H1 (cell line): Measurements from ENCODE around the gene SPHK1. TPM values are rescaled to one million over a fixed set of nuclear protein-coding genes. Genes with fewer than 3 reads are reported as not detected.

Experiments
- CTCF ChIA-PET: fragments of 300-600 bp; sonication (Branson Sonifier 250); formaldehyde crosslinking; loops from one replicate; lab custom pipeline; 2021; ENCODE audit not compliant: partially characterized antibody; lab: Charles Lee
- POLR2A ChIA-PET: fragments of 300-600 bp; sonication (Branson Sonifier 250); formaldehyde crosslinking; loops from one replicate; lab custom pipeline; 2021; ENCODE audit warnings: inconsistent platforms; ENCODE audit not compliant: partially characterized antibody; lab: Charles Lee
- DNase-seq, 2 experiments: peaks; one replicate each; pipeline versions ENCODE4 v3.0.0 to v3.0.0-alpha.2; 2010 to 2022; ENCODE audit warnings: low spot score in 2 of 2, low read depth in 1 of 2, mixed read lengths in 1 of 2
- FAIRE-seq: peaks from 2 replicates; lab custom pipeline; 2011; peaks lifted over from hg19 to GRCh38; lab: Jason Lieb, UNC
- H2AFZ ChIP-seq: 2 replicates; pipeline ENCODE4 v1.8.1; 2012; ENCODE audit warnings: low read length, inconsistent platforms
- H2AK5ac ChIP-seq: 2 replicates; pipeline ENCODE4 v1.6.1; 2013; ENCODE audit warnings: low read depth, low read length
- H2BK120ac ChIP-seq: replicated peaks from 2 replicates; pipeline ENCODE3; 2013; ENCODE audit warnings: low read depth, low read length, inconsistent platforms
- H2BK12ac ChIP-seq: 2 replicates; pipeline ENCODE4 v1.6.1; 2013; ENCODE audit warnings: low read depth, low read length
- H2BK15ac ChIP-seq: 2 replicates; pipeline ENCODE4 v1.6.1; 2013; ENCODE audit warnings: low read length
- H2BK20ac ChIP-seq: 2 replicates; pipeline ENCODE4 v1.6.1; 2013; ENCODE audit warnings: low read length
- H2BK5ac ChIP-seq: 2 replicates; pipeline ENCODE4 v1.6.1; 2013; ENCODE audit warnings: low read depth, low read length
- H3K14ac ChIP-seq: 2 replicates; pipeline ENCODE4 v1.6.1; 2013; ENCODE audit warnings: inconsistent platforms; ENCODE audit not compliant: insufficient read length
- H3K18ac ChIP-seq: 2 replicates; pipeline ENCODE4 v1.6.1; 2013; ENCODE audit warnings: low read length; ENCODE audit errors: extremely low read depth
- H3K23ac ChIP-seq: 2 replicates; pipeline ENCODE4 v1.6.1; 2013; ENCODE audit warnings: inconsistent platforms; ENCODE audit not compliant: insufficient read length
- H3K23me2 ChIP-seq: 2 replicates; pipeline ENCODE4 v1.6.1; 2013; ENCODE audit warnings: low read depth, low read length
- H3K27ac ChIP-seq: 2 replicates; pipeline ENCODE4 v1.6.1; 2011; ENCODE audit warnings: low read depth, low read length, inconsistent platforms
- H3K27me3 ChIP-seq, 4 experiments: replicated peaks in 1 of 4; 1 replicate in 1 of 4; 2 replicates in 3 of 4; pipeline versions ENCODE4 v1.6.1 to v1.8.1; 2011 to 2013; ENCODE audit warnings: low read length in 3 of 4, mild to moderate bottlenecking in 3 of 4, inconsistent platforms in 2 of 4, mixed read lengths in 2 of 4, moderate library complexity in 1 of 4; ENCODE audit not compliant: control insufficient read depth in 3 of 4, insufficient read depth in 3 of 4; ENCODE audit errors: extremely low read depth in 1 of 4
- H3K36me3 ChIP-seq, 4 experiments: 2 replicates each; pipeline versions ENCODE4 v1.6.1 to v1.8.1; 2011 to 2013; ENCODE audit warnings: mild to moderate bottlenecking in 4 of 4, low read length in 3 of 4, moderate library complexity in 2 of 4, control low read depth in 1 of 4, inconsistent platforms in 1 of 4; ENCODE audit not compliant: insufficient read depth in 4 of 4, control insufficient read depth in 2 of 4
- H3K4ac ChIP-seq: replicated peaks from 2 replicates; pipeline ENCODE3; 2013; ENCODE audit warnings: low read length, low read depth, mixed read lengths, inconsistent platforms; ENCODE audit not compliant: insufficient read length
- H3K4me1 ChIP-seq, 4 experiments: replicated peaks in 1 of 4; 1 replicate in 1 of 4; 2 replicates in 3 of 4; pipeline versions ENCODE4 v1.6.1 to v1.8.1; 2011 to 2013; ENCODE audit warnings: low read length in 3 of 4, inconsistent platforms in 2 of 4, mixed read lengths in 1 of 4; ENCODE audit not compliant: insufficient read depth in 4 of 4, control insufficient read depth in 3 of 4
- H3K4me2 ChIP-seq, 2 experiments: 2 replicates each; pipeline versions ENCODE4 v1.6.1 to v1.8.1; 2011 to 2013; ENCODE audit warnings: low read depth in 2 of 2, low read length in 2 of 2, control low read depth in 1 of 2, inconsistent platforms in 1 of 2, mild to moderate bottlenecking in 1 of 2; ENCODE audit not compliant: insufficient read depth in 1 of 2
- H3K4me3 ChIP-seq, 4 experiments: fragments of 200-600, 300-600 bp in 1 of 4; sonication (generic), shearing (Covaris generic), sonication (Bioruptor Twin) in 1 of 4; 2 replicates each; pipeline versions ENCODE4 v1.5.1 to v1.8.1; 2011 to 2016; ENCODE audit warnings: low read length in 4 of 4, low read depth in 3 of 4, control low read depth in 2 of 4, inconsistent platforms in 2 of 4, mild to moderate bottlenecking in 2 of 4, mixed read lengths in 1 of 4, moderate library complexity in 1 of 4; ENCODE audit not compliant: insufficient read depth in 2 of 4; ENCODE audit errors: extremely low read depth in 1 of 4
- H3K56ac ChIP-seq: replicated peaks from 2 replicates; pipeline ENCODE3; 2013; ENCODE audit warnings: low read depth, mild to moderate bottlenecking, mixed read lengths, low read length, inconsistent platforms; ENCODE audit not compliant: insufficient read length
- H3K79me1 ChIP-seq: 2 replicates; pipeline ENCODE4 v1.6.1; 2013; ENCODE audit warnings: low read depth, low read length, control low read depth
- H3K79me2 ChIP-seq, 2 experiments: 2 replicates each; pipeline versions ENCODE4 v1.6.1 to v1.8.1; 2012 to 2013; ENCODE audit warnings: low read length in 2 of 2, mild to moderate bottlenecking in 2 of 2, inconsistent platforms in 1 of 2; ENCODE audit not compliant: insufficient read depth in 2 of 2, control insufficient read depth in 1 of 2
- H3K9ac ChIP-seq, 4 experiments: replicated peaks in 1 of 4; 1 replicate in 1 of 4; 2 replicates in 3 of 4; pipeline versions ENCODE4 v1.6.1 to v1.8.1; 2011 to 2013; ENCODE audit warnings: low read depth in 3 of 4, low read length in 3 of 4, control low read depth in 2 of 4, mild to moderate bottlenecking in 2 of 4, moderate library complexity in 2 of 4, inconsistent platforms in 1 of 4; ENCODE audit errors: extremely low read depth in 1 of 4
- H3K9me3 ChIP-seq, 2 experiments: 2 replicates each; pipeline versions ENCODE4 v1.6.1 to v1.8.1; 2012 to 2013; ENCODE audit warnings: mild to moderate bottlenecking in 2 of 2, moderate library complexity in 2 of 2, control low read depth in 1 of 2, inconsistent platforms in 1 of 2, low read depth in 1 of 2, low read length in 1 of 2, mixed read lengths in 1 of 2; ENCODE audit not compliant: insufficient read depth in 2 of 2
- H4K20me1 ChIP-seq, 2 experiments: replicated peaks in 1 of 2; 2 replicates each; pipeline versions ENCODE3 to v1.8.1; 2011 to 2013; ENCODE audit warnings: inconsistent platforms in 2 of 2, low read length in 2 of 2, mild to moderate bottlenecking in 1 of 2; ENCODE audit not compliant: insufficient read depth in 2 of 2, control insufficient read depth in 1 of 2
- H4K5ac ChIP-seq: 2 replicates; pipeline ENCODE4 v1.6.1; 2013; ENCODE audit warnings: low read length, low read depth, mixed read lengths, inconsistent platforms; ENCODE audit not compliant: insufficient read length
- H4K8ac ChIP-seq: 2 replicates; pipeline ENCODE4 v1.8.0; 2013; ENCODE audit warnings: mild to moderate bottlenecking, moderate library complexity, low read length, inconsistent platforms; ENCODE audit not compliant: insufficient read depth; ENCODE audit errors: extremely low read depth
- H4K91ac ChIP-seq: replicated peaks from 2 replicates; pipeline ENCODE3; 2013; ENCODE audit warnings: low read length, mixed read lengths, inconsistent platforms; ENCODE audit not compliant: insufficient read length
- CTBP2 ChIP-seq: IDR thresholded peaks from 2 replicates; pipeline ENCODE4 v1.7.0; 2011; ENCODE audit warnings: borderline replicate concordance, mild to moderate bottlenecking, moderate library complexity, mixed read lengths, low read length; ENCODE audit not compliant: insufficient read depth, insufficient read length
- MAX ChIP-seq: IDR thresholded peaks from 2 replicates; pipeline ENCODE4 v1.6.1; 2012; ENCODE audit warnings: inconsistent platforms
- POU5F1 ChIP-seq: IDR thresholded peaks from 2 replicates; pipeline ENCODE4 v1.6.1; 2011; ENCODE audit warnings: low read depth, mild to moderate bottlenecking, low read length, moderate library complexity
- RAD21 ChIP-seq, 2 experiments: IDR thresholded peaks in 1 of 2; conservative IDR thresholded peaks in 1 of 2; 2 replicates each; pipeline ENCODE4 v1.6.1; 2011; ENCODE audit warnings: low read depth in 2 of 2, low read length in 2 of 2, improper control_type of control experiment in 1 of 2, inconsistent platforms in 1 of 2, mild to moderate bottlenecking in 1 of 2, moderate library complexity in 1 of 2
- SP1 ChIP-seq: IDR thresholded peaks from 2 replicates; pipeline ENCODE4 v1.6.1; 2011; ENCODE audit warnings: low read depth, low read length
- ZNF274 ChIP-seq: IDR thresholded peaks from 2 replicates; pipeline ENCODE4 v1.7.0; 2012; ENCODE audit warnings: low read length, borderline replicate concordance; ENCODE audit errors: extremely low read depth
- WGBS, 2 experiments: shearing (Covaris generic) in 1 of 2; methylation state at CpG; one replicate each; pipeline versions ENCODE4 v1.1.6 to v1.1.7; 2013 to 2015; ENCODE audit warnings: low lambda C conversion rate in 2 of 2, mixed read lengths in 2 of 2, inconsistent platforms in 1 of 2, low coverage in 1 of 2, missing lambda C conversion rate in 1 of 2; ENCODE audit not compliant: insufficient replicate concordance in 2 of 2, insufficient coverage in 1 of 2, insufficient read length in 1 of 2; ENCODE audit errors: extremely low coverage in 1 of 2, missing lambda C conversion rate in 1 of 2; 5-methylcytosine and 5-hydroxymethylcytosine counted together
- polyA plus RNA-seq, 7 experiments: library from polyadenylated mRNA; depleted of rRNA in 3 of 7; stranded (reverse) in 5 of 7; unstranded in 2 of 7; fragments of >200 nt in 5 of 7; fragments of 200-250 nt in 2 of 7; gene quantifications; 1 replicate in 5 of 7; 2 replicates in 1 of 7; 4 replicates in 1 of 7; pipeline versions ENCODE4 v1.2.1 to v1.2.3, GENCODE V29; 2011 to 2013; ENCODE audit warnings: missing spikeins in 2 of 7, mixed read lengths in 2 of 7
- total RNA-seq: library from RNA; stranded (reverse); fragmentation: NEBNext Ultra II Directional; extraction: Animal tissue kit (Norgen Biotek cat#: 25700); gene quantifications from 2 replicates; pipeline ENCODE4 v1.2.1, GENCODE V29; 2021

The SPHK1 gene
- total and polyA plus RNA-seq, 2 of the 8 experiments (the other 6 are each of a cell fraction or from before 2014, with no cell fraction given), result 2.4 TPM

GRCh38 chr17:76427501-76428231 is 43.3 kb downstream of the SPHK1 start:
- no peak overlapping the region for H2BK12ac ChIP-seq
- peaks cover 0 to 22% (median 6%) of the 10 kb centered on the region in 4 experiments; a peak in 6 of 7 replicates for H3K4me1 ChIP-seq
- H3K79me1 ChIP-seq, result peaks cover 14% of the 10 kb centered on the region
- peaks cover 12 to 20% of the 10 kb centered on the region in 2 experiments for H4K20me1 ChIP-seq
- H2BK120ac ChIP-seq, result no peak overlapping the region
- ChIA-PET POLR2A (interaction anchor here (1.1 kb wide), 1 partner anchor 14 kb away, joined by 3 read pairs; no protein-coding TSS in a partner anchor), CTCF (interaction anchor here (0.6 to 2.7 kb wide), 10 partner anchors 11 to 130 kb away, joined by 3 to 11 read pairs (median 4); no protein-coding TSS in a partner anchor)
- H3K23me2 ChIP-seq, result no peaks in the 10 kb centered on the region
- H3K23ac ChIP-seq, result no peak overlapping the region
- FAIRE-seq (no peak), DNase-seq (no peak)
- H3K4ac ChIP-seq, result no peak overlapping the region
- no peak overlapping the region for H3K9ac ChIP-seq
- H3K27ac ChIP-seq, result no peak overlapping the region
- no peak overlapping the region for H3K14ac ChIP-seq
- no peak overlapping the region for H4K8ac ChIP-seq
- no peak overlapping the region for H3K18ac ChIP-seq
- H2AFZ ChIP-seq, result no peak overlapping the region
- no peak overlapping the region for H4K91ac ChIP-seq
- H2BK15ac ChIP-seq, result no peak overlapping the region
- H3K27me3 ChIP-seq, result no peaks in the 10 kb centered on the region
- H3K4me3 ChIP-seq, result no peak overlapping the region
- 83% methylated on average over 8 of the region's 8 CpGs; no CpG with 5 or more reads in 1 of the 2 experiments for WGBS, 2 experiments
- no peak overlapping the region for H2AK5ac ChIP-seq
- H2BK5ac ChIP-seq, result no peak overlapping the region
- TF ChIP-seq MAX, result no peak
- TF ChIP-seq CTBP2, result no peak
- no peak for TF ChIP-seq ZNF274
- no peak for TF ChIP-seq POU5F1
- TF ChIP-seq RAD21 (IDR thresholded peaks at IDR 0.05 in 1 of 2, conservative IDR thresholded peaks at IDR 0.05 in 1 of 2; ENCODE audit: low read depth in 2 of 2, low read length in 2 of 2), result no peak
- TF ChIP-seq SP1, result no peak
- TF ChIP-seq, all 59 proteins: peak for 0
- Histone ChIP-seq H3K79me2 (peaks cover 13 to 79% of the 10 kb centered on the region in 2 experiments), H2BK20ac (no peak overlapping the region), H3K36me3 (no peaks in the 10 kb centered on the region), H4K5ac (no peak overlapping the region), H3K9me3 (no peaks in the 10 kb centered on the region), H3K4me2 (no peak overlapping the region), H3K56ac (no peak overlapping the region)
